Stomach (tissue), 9 donors: Measurements from ENCODE around the gene NEK7. TPM values are rescaled to one million over a fixed set of nuclear protein-coding genes. Genes with fewer than 3 reads are reported as not detected.
A peak's percentile ranks its signal among the peaks of the same experiment; 100 is the strongest.

Experiments used
- DNase-seq, 2 donors: peaks; one replicate each; pipeline versions ENCODE4 v3.0.0 to v3.0.0-alpha.2; 2013 to 2019
- H3K27ac ChIP-seq, 5 donors: fragments of 200-600 bp in 4 of 5; sonication (generic) in 4 of 5; one replicate each; pipeline ENCODE4 v1.5.1; 2013 to 2019; ENCODE audit warnings: mild to moderate bottlenecking in 1 of 5, moderate library complexity in 1 of 5
- H3K27me3 ChIP-seq, 3 donors: fragments of 200-600 bp; sonication (generic); one replicate each; pipeline ENCODE4 v1.5.1; 2017 to 2019; ENCODE audit warnings: mixed run types in 1 of 3
- H3K36me3 ChIP-seq, 4 donors: fragments of 200-600 bp; sonication (generic); 1 replicate in 3 of 4; 2 replicates in 1 of 4; pipeline ENCODE4 v1.5.1; 2016 to 2019
- H3K4me1 ChIP-seq, 4 donors: fragments of 200-600 bp; sonication (generic); one replicate each; pipeline ENCODE4 v1.5.1; 2016 to 2019
- H3K4me3 ChIP-seq, 4 donors: fragments of 200-600 bp; sonication (generic) in 3 of 4; one replicate each; pipeline ENCODE4 v1.5.1; 2016 to 2019; ENCODE audit warnings: mild to moderate bottlenecking in 1 of 4
- H3K9me3 ChIP-seq, 4 donors: fragments of 200-600 bp; sonication (generic); one replicate each; pipeline ENCODE4 v1.5.1; 2016 to 2019
- EP300 ChIP-seq: sonication (generic); formaldehyde crosslinking; IDR thresholded peaks from one replicate; pipeline ENCODE4 v1.6.1; 2017; ENCODE audit warnings: antibody characterized with exemption
- POLR2A ChIP-seq, 4 donors: fragments of 450-650 bp; IDR thresholded peaks; one replicate each; pipeline ENCODE4 v1.6.1; 2016; ENCODE audit warnings: antibody characterized with exemption in 4 of 4, control low read depth in 2 of 4, mild to moderate bottlenecking in 1 of 4, moderate library complexity in 1 of 4
- POLR2AphosphoS5 ChIP-seq, 3 donors: sonication (generic); formaldehyde crosslinking; IDR thresholded peaks; one replicate each; pipeline ENCODE4 v1.6.1; 2016; ENCODE audit warnings: antibody characterized with exemption in 3 of 3
- WGBS, 5 donors: extraction: QIAGEN DNeasy Blood & Tissue Kit in 3 of 5; methylation state at CpG; one replicate each; pipeline versions ENCODE4 v1.1.5 to v1.1.7; 2013 to 2018; 5-methylcytosine and 5-hydroxymethylcytosine counted together
- intact Hi-C: fragments of 100-400 bp; cut with DNase I; formaldehyde crosslinking; loops from one replicate; pipeline ENCODE4 v1.15.1; 2023; ENCODE audit warnings: low total_unique reads
- polyA plus RNA-seq, 3 donors: library from polyadenylated mRNA; stranded (reverse); fragments of 200-250 nt; gene quantifications; one replicate each; pipeline ENCODE4 v1.2.3, GENCODE V29; 2013
- total RNA-seq, 5 donors: library from RNA; depleted of rRNA; stranded (reverse); fragments of >200 nt; gene quantifications; one replicate each; pipeline versions ENCODE4 v1.1.0 to v1.2.3, GENCODE V29; 2014 to 2016
- TF ChIP-seq, protein P1 (sequence below), 7 experiments: fragments of 450-650 bp in 4 of 7; fragments of 200-600 bp in 3 of 7; sonication (generic) in 3 of 7; IDR thresholded peaks; one replicate each; pipeline ENCODE4 v1.5.1; 2016 to 2019; ENCODE audit warnings: antibody characterized with exemption in 7 of 7, control low read depth in 2 of 7, mild to moderate bottlenecking in 1 of 7
- donor health status: healthy with polysubstance abuse.
- donor health status: Bipolar disorder and iron deficiency.
- donor health status: healthy.

NEK7 gene
- total and polyA plus RNA-seq, 8 donors, result 13.2 to 116 (median 35.4) TPM

DNA sequence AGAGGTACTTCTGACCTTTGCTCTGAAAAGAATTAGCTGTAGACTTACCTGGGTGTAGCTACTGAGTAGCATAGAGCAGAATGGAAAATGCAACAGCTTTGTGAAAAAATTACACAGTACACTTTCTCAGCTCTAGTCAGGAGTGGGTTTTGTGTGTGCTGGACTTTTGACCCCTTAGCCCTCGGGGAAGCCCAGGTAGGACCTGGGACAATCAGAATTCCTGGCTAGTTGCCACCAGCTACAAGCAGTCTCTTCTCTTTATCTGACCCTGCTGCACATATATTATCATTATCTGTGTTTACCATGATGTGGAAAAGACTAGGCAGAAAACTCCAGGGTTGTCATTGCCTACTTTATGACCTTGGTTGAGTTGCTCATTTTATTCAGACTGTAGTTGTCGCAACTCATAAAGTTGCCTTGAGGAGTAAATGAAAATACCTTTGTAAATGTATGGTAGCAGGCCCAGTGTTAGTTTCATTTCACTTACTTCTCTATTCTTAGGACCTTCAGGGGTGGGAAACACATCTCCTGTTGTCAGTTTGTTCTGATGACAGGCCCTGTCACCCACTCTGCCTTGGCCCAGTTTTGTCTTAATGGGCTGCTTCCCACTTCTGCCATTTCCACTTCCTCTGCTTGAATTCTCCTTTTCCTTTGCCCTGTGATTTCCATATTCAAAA lies 5.4 kb downstream of the NEK7 start:
- TF ChIP-seq, protein P1, sequence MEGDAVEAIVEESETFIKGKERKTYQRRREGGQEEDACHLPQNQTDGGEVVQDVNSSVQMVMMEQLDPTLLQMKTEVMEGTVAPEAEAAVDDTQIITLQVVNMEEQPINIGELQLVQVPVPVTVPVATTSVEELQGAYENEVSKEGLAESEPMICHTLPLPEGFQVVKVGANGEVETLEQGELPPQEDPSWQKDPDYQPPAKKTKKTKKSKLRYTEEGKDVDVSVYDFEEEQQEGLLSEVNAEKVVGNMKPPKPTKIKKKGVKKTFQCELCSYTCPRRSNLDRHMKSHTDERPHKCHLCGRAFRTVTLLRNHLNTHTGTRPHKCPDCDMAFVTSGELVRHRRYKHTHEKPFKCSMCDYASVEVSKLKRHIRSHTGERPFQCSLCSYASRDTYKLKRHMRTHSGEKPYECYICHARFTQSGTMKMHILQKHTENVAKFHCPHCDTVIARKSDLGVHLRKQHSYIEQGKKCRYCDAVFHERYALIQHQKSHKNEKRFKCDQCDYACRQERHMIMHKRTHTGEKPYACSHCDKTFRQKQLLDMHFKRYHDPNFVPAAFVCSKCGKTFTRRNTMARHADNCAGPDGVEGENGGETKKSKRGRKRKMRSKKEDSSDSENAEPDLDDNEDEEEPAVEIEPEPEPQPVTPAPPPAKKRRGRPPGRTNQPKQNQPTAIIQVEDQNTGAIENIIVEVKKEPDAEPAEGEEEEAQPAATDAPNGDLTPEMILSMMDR (IDR thresholded peaks at IDR 0.05), result no peak
- TF ChIP-seq POLR2A (IDR thresholded peaks at IDR 0.05) (no peak), POLR2AphosphoS5 (IDR thresholded peaks at IDR 0.05) (no peak), EP300 (no peak)
- peaks cover 40 to 65% (median 52%) of the 10 kb centered on the region in 4 donors for H3K4me1 ChIP-seq
- H3K36me3 ChIP-seq, result no peaks in the 10 kb centered on the region
- intact Hi-C loops, result no loop called here
- no peak overlapping the region for H3K4me3 ChIP-seq
- H3K9me3 ChIP-seq, result no peaks in the 10 kb centered on the region
- WGBS, 5 donors, result 44 to 72% (median 58%) methylated on average over 2 of the region's 2 CpGs
- peak in 1 of 2 donors; percentile 69 for DNase-seq
- H3K27me3 ChIP-seq, result no peaks in the 10 kb centered on the region
- peak overlapping the region in 3 of 5 donors; percentile 15 to 65 (median 34) for H3K27ac ChIP-seq

DNA sequence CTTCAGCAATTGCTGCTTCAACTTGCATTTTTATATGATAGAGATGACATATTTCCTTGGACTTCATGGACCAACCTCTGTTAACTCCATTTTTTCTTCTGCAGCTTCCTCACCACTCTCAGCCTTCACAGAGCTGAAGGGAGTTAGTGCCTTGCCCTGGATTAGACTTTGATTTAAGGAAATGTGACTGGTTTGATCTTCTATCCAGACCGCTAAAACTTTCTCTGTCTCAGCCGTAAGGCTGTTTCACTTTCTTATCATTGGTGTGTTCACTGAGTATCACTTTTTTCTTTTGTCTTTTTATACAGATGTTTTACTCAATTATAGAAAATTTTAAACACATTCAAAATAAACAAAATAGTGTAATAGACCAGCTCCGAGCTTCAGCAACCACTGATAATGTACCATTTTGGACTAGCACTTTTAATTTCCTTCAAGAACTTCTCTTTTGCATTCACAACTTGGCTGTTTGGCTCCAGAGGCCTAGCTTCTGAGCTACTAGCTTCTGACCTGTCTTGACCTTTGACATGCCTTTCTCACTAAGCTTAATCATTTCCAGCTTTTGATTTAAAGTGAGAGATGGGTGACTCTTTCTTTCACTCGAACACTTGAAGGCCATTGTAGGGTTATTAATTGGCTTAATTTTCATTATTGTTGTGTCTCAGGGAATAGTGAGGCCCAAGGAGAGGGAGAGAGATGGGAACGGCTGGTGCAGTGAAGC lies 9.3 kb downstream of the NEK7 start:
- Histone ChIP-seq H3K27me3 (no peaks in the 10 kb centered on the region), H3K36me3 (no peaks in the 10 kb centered on the region), H3K27ac (no peak overlapping the region), H3K9me3 (no peaks in the 10 kb centered on the region), H3K4me1 (peaks cover 37 to 75% (median 55%) of the 10 kb centered on the region in 4 donors), H3K4me3 (no peak overlapping the region)
- WGBS, 5 donors, result 67 to 81% (median 77%) methylated on average over 5 of the region's 5 CpGs
- TF ChIP-seq POLR2A (IDR thresholded peaks at IDR 0.05) (no peak), EP300 (no peak), POLR2AphosphoS5 (IDR thresholded peaks at IDR 0.05) (no peak)
- TF ChIP-seq, protein P1 (IDR thresholded peaks at IDR 0.05), result no peak
- intact Hi-C loops, result no loop called here
- no peak for DNase-seq

DNA sequence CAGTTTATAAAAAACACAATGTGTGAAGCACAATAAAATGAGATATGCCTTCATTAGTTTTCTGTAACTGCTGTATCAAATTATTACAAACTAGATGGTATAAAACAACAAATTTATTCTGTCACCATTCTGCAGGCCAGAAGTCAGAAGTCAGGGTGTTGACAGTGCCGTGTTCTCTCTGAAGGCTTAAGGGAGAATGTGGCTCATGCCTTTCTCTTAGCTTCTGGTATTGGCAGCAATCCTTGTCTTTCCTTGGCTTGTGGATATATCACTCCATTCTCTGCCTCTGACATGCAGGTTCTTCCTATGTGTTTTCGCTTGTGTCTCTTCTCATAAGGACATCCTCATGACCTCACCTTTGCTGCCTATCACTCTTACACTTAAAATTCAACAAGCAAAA lies 10.1 kb downstream of the NEK7 start:
- Histone ChIP-seq H3K4me3 (no peak overlapping the region), H3K4me1 (peaks cover 37 to 75% (median 57%) of the 10 kb centered on the region in 4 donors), H3K27me3 (no peaks in the 10 kb centered on the region), H3K9me3 (no peaks in the 10 kb centered on the region), H3K27ac (no peak overlapping the region), H3K36me3 (no peaks in the 10 kb centered on the region)
- 92 to 95% (median 94%) methylated on average over 2 of the region's 2 CpGs for WGBS, 5 donors
- TF ChIP-seq EP300 (no peak), POLR2AphosphoS5 (IDR thresholded peaks at IDR 0.05) (no peak), POLR2A (IDR thresholded peaks at IDR 0.05) (no peak)
- TF ChIP-seq, protein P1 (IDR thresholded peaks at IDR 0.05), result no peak
- intact Hi-C loops, result no loop called here
- DNase-seq, result no peak

DNA sequence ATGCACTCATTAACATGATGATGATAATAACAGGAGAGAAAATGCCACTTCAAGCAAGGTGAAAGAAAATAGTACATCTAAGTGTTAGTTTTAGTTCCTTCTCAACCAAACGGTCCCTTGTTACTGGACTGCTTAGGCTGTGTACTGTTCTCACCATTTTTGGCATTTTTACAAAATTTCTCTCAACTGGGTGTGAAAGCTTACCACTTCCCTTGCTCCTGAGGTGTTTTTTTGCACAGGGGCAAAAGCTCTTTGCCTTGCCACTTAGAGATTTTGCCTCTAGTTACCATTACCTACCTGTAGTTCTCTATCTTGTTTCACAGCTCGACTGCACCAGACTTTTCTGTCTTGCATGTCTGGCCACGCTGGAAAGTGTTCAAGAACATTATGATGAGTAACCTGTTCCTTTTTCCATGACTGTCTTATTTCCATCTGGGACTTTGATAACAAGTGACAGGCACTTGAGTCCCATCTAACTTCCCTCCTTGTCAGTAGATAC lies 10.7 kb downstream of the NEK7 start:
- intact Hi-C loops, result no loop called here
- H3K4me1 ChIP-seq, result peaks cover 36 to 75% (median 58%) of the 10 kb centered on the region in 4 donors
- no peaks in the 10 kb centered on the region for H3K9me3 ChIP-seq
- H3K27me3 ChIP-seq, result no peaks in the 10 kb centered on the region
- H3K27ac ChIP-seq, result no peak overlapping the region
- H3K4me3 ChIP-seq, result no peak overlapping the region
- 22 to 51% (median 32%) methylated on average over 3 of the region's 3 CpGs for WGBS, 5 donors
- no peak for DNase-seq
- TF ChIP-seq EP300, result no peak
- no peak for TF ChIP-seq POLR2A (IDR thresholded peaks at IDR 0.05)
- TF ChIP-seq, protein P1 (IDR thresholded peaks at IDR 0.05), result no peak
- H3K36me3 ChIP-seq, result no peaks in the 10 kb centered on the region
